CD14-positive monocyte (primary cell): ENCODE data around the gene TBPL2. TPM values are rescaled to one million over a fixed set of nuclear protein-coding genes. Genes with fewer than 3 reads are reported as not detected.

ENCODE experiments used
- DNase-seq, 3 donors: peaks; one replicate each; pipeline ENCODE4 v3.0.0-alpha.2; 2011 to 2022
- H2AFZ ChIP-seq: 2 replicates; pipeline ENCODE4 v1.6.0; 2012; ENCODE audit warnings: mild to moderate bottlenecking, low read depth, low read length, inconsistent platforms; ENCODE audit not compliant: insufficient read depth, poor library complexity, severe bottlenecking
- H3K27ac ChIP-seq, 2 donors: 1 replicate in 1 of 2; 2 replicates in 1 of 2; pipeline ENCODE4 v1.5.1; 2012 to 2013; ENCODE audit warnings: low read length in 2 of 2, control low read depth in 1 of 2, inconsistent platforms in 1 of 2, low read depth in 1 of 2, mild to moderate bottlenecking in 1 of 2
- H3K27me3 ChIP-seq, 2 donors: one replicate each; pipeline versions ENCODE4 v1.6.0 to v1.6.1; 2011 to 2013; ENCODE audit warnings: low read length in 2 of 2; ENCODE audit not compliant: control insufficient read depth in 2 of 2, insufficient read depth in 2 of 2
- H3K36me3 ChIP-seq, 2 donors: replicated peaks in 1 of 2; 1 replicate in 1 of 2; 2 replicates in 1 of 2; pipeline versions ENCODE4 v1.5.1 to v1.6.1; 2012 to 2013; ENCODE audit warnings: low read length in 2 of 2, control low read depth in 1 of 2, inconsistent platforms in 1 of 2, mild to moderate bottlenecking in 1 of 2; ENCODE audit not compliant: insufficient read depth in 2 of 2, control insufficient read depth in 1 of 2
- H3K4me1 ChIP-seq, 2 donors: 1 replicate in 1 of 2; 2 replicates in 1 of 2; pipeline versions ENCODE4 v1.5.1 to v1.6.1; 2012 to 2013; ENCODE audit warnings: low read length in 2 of 2, control low read depth in 1 of 2, inconsistent platforms in 1 of 2, mild to moderate bottlenecking in 1 of 2, moderate library complexity in 1 of 2; ENCODE audit not compliant: insufficient read depth in 2 of 2, control insufficient read depth in 1 of 2
- H3K4me2 ChIP-seq: replicated peaks from 2 replicates; pipeline ENCODE3; 2012; ENCODE audit warnings: low read length, moderate library complexity, mild to moderate bottlenecking; ENCODE audit not compliant: poor library complexity, severe bottlenecking; ENCODE audit errors: extremely low read depth
- H3K4me3 ChIP-seq, 3 experiments: fragments of 200-600 bp in 1 of 3; sonication (generic) in 1 of 3; replicated peaks in 1 of 3; 1 replicate in 2 of 3; 2 replicates in 1 of 3; pipeline ENCODE4 v1.5.1; 2011 to 2013; ENCODE audit warnings: low read length in 3 of 3, mild to moderate bottlenecking in 3 of 3, control low read depth in 2 of 3, low read depth in 2 of 3, inconsistent platforms in 1 of 3, moderate library complexity in 1 of 3
- H3K79me2 ChIP-seq: 2 replicates; pipeline ENCODE4 v1.6.0; 2012; ENCODE audit warnings: mild to moderate bottlenecking, control low read depth, inconsistent platforms, low read length, moderate library complexity; ENCODE audit not compliant: insufficient read depth
- H3K9ac ChIP-seq: 2 replicates; pipeline ENCODE4 v1.6.0; 2017; ENCODE audit warnings: low read length, mild to moderate bottlenecking; ENCODE audit not compliant: insufficient read depth, poor library complexity, severe bottlenecking
- H3K9me3 ChIP-seq, 2 donors: replicated peaks in 1 of 2; 1 replicate in 1 of 2; 2 replicates in 1 of 2; pipeline versions ENCODE4 v1.5.1 to v1.6.1; 2012 to 2013; ENCODE audit warnings: low read length in 2 of 2, control low read depth in 1 of 2; ENCODE audit not compliant: control insufficient read depth in 1 of 2, insufficient read depth in 1 of 2
- H4K20me1 ChIP-seq: 2 replicates; pipeline ENCODE4 v1.6.0; 2012; ENCODE audit warnings: mild to moderate bottlenecking, low read length, control low read depth, moderate library complexity; ENCODE audit not compliant: insufficient read depth
- H3K27ac Mint-ChIP-seq, 7 donors: one replicate each; pipeline ENCODE4 v1.8.0; 2020; ENCODE audit warnings: mild to moderate bottlenecking in 7 of 7, mixed read lengths in 7 of 7, moderate library complexity in 6 of 7, inconsistent platforms in 2 of 7
- H3K27me3 Mint-ChIP-seq, 3 donors: one replicate each; pipeline ENCODE4 v1.8.0; 2021 to 2022; ENCODE audit warnings: low read depth in 3 of 3, mild to moderate bottlenecking in 3 of 3, mixed read lengths in 3 of 3, moderate library complexity in 3 of 3, inconsistent platforms in 1 of 3
- H3K36me3 Mint-ChIP-seq, 2 donors: one replicate each; pipeline ENCODE4 v1.8.0; 2020; ENCODE audit warnings: mixed read lengths in 2 of 2, inconsistent platforms in 1 of 2, mild to moderate bottlenecking in 1 of 2
- H3K4me1 Mint-ChIP-seq: one replicate; pipeline ENCODE4 v1.8.0; 2020; ENCODE audit warnings: mild to moderate bottlenecking, mixed read lengths
- H3K4me3 Mint-ChIP-seq, 2 donors: one replicate each; pipeline ENCODE4 v1.8.0; 2020; ENCODE audit warnings: mild to moderate bottlenecking in 2 of 2, mixed read lengths in 2 of 2, moderate library complexity in 1 of 2
- H3K9me3 Mint-ChIP-seq, 7 donors: one replicate each; pipeline ENCODE4 v1.8.0; 2020 to 2022; ENCODE audit warnings: mixed read lengths in 7 of 7, mild to moderate bottlenecking in 6 of 7, moderate library complexity in 6 of 7, inconsistent platforms in 2 of 7
- CTCF ChIP-seq: fragments of 200-600 bp; IDR thresholded peaks from one replicate; pipeline ENCODE4 v1.8.0; 2022; ENCODE audit warnings: antibody characterized with exemption, mild to moderate bottlenecking
- WGBS: methylation state at CpG from one replicate; pipeline ENCODE4 v1.1.5; 2013; ENCODE audit warnings: missing lambda C conversion rate; ENCODE audit not compliant: insufficient coverage; 5-methylcytosine and 5-hydroxymethylcytosine counted together
- intact Hi-C, 2 donors: fragments of 100-400 bp; cut with micrococcal nuclease; formaldehyde crosslinking; loops; one replicate each; pipeline versions ENCODE4 v1.15.0 to v1.15.1; 2023
- polyA plus RNA-seq, 3 donors: library from polyadenylated mRNA; depleted of rRNA in 1 of 3; unstranded in 2 of 3; stranded (reverse) in 1 of 3; fragments of 300-500 nt in 2 of 3; fragments of >200 nt in 1 of 3; fragmentation: Illumina TruSeq in 2 of 3; gene quantifications; 1 replicate in 2 of 3; 2 replicates in 1 of 3; pipeline ENCODE4 v1.2.3, GENCODE V29; 2012 to 2021

The TBPL2 gene
- polyA plus RNA-seq, 3 donors = not detected

- no peak for TF ChIP-seq CTCF
- no peak overlapping the region for H3K27ac Mint-ChIP-seq
- 100% methylated on average over 1 of the region's 4 CpGs for WGBS
- H3K9me3 Mint-ChIP-seq = peaks cover 0 to 2% (median 0%) of the 10 kb centered on the region in 7 donors
- no peak overlapping the region for H3K9ac ChIP-seq
- H3K27me3 Mint-ChIP-seq = no peaks in the 10 kb centered on the region
- intact Hi-C loops = no loop called here
- H3K36me3 Mint-ChIP-seq = peaks cover 58 to 70% of the 10 kb centered on the region in 2 donors
- no peaks in the 10 kb centered on the region for H3K4me1 ChIP-seq
- no peak overlapping the region for H3K4me2 ChIP-seq
- H2AFZ ChIP-seq = no peak overlapping the region
- H3K27me3 ChIP-seq = no peaks in the 10 kb centered on the region
- no peak for DNase-seq
- peaks cover 39 to 70% of the 10 kb centered on the region in 2 donors for H3K36me3 ChIP-seq
- H3K27ac ChIP-seq = no peak overlapping the region
- H3K4me1 Mint-ChIP-seq = peaks cover 2% of the 10 kb centered on the region
- no peaks in the 10 kb centered on the region for H4K20me1 ChIP-seq
- no peak overlapping the region for H3K4me3 ChIP-seq
- no peak overlapping the region for H3K4me3 Mint-ChIP-seq
- H3K9me3 ChIP-seq = no peaks in the 10 kb centered on the region
- H3K79me2 ChIP-seq = no peaks in the 10 kb centered on the region
Measured at GRCh38 chr14:55374771-55375170, 65.6 kb downstream of the TBPL2 start.

- no peak overlapping the region for H3K4me2 ChIP-seq
- intact Hi-C loops = no loop called here
Measured at GRCh38 chr14:55373784-55374705, 66.4 kb downstream of the TBPL2 start.

More at GRCh38 chr14:55373784-55374705, 66.4 kb downstream of the TBPL2 start:
- Mint-ChIP-seq H3K4me1 (peaks cover 2% of the 10 kb centered on the region), H3K9me3 (peaks cover 0 to 2% (median 0%) of the 10 kb centered on the region in 7 donors), H3K4me3 (no peak overlapping the region), H3K27ac (no peak overlapping the region), H3K27me3 (no peaks in the 10 kb centered on the region), H3K36me3 (peaks cover 65 to 72% of the 10 kb centered on the region in 2 donors)
- H3K79me2 ChIP-seq = no peaks in the 10 kb centered on the region
- H3K4me1 ChIP-seq = no peaks in the 10 kb centered on the region
- H3K9me3 ChIP-seq = no peaks in the 10 kb centered on the region
- H3K9ac ChIP-seq = no peak overlapping the region
- DNase-seq = no peak
- H4K20me1 ChIP-seq = no peaks in the 10 kb centered on the region
- H3K27me3 ChIP-seq = no peaks in the 10 kb centered on the region
- peaks cover 40 to 72% of the 10 kb centered on the region in 2 donors for H3K36me3 ChIP-seq
- H3K4me3 ChIP-seq = no peak overlapping the region
- WGBS = no CpG with 5 or more reads among the region's 5 CpGs
- TF ChIP-seq CTCF = no peak
- no peak overlapping the region for H3K27ac ChIP-seq
- H2AFZ ChIP-seq = no peak overlapping the region
